Measurements from ENCODE around the gene XKR8.

XKR8 gene

DNA sequence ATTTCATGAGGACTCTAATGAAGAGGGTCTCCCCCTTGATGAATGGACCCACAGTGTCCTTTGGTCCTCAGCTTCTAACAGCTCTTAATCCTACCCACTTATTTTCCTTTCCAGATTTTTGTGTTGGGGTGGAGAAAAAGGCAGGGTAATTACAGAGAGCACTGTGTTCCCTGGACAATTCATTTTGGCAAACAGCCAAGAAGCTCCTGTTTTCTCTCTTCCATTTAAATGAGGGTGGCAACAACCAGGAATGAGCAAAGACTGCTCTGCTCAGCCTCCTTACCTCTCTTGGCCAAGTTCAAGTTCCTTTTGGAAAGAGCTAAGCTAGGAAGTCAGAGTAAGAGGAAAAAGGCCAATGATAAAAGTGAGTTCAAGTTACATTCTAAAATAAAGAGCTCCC, 11.9 kb downstream of the XKR8 start:
- Histone ChIP-seq H2AFZ (ENCODE audit: low read depth, low read length) (no peak overlapping the region), H3K4me3 (ENCODE audit: low read length) (no peak overlapping the region)

GRCh38 chr1:27972141-27972540, 12.4 kb downstream of the XKR8 start:
- H4K20me1 ChIP-seq (ENCODE audit: insufficient read depth, low read length): no peaks in the 10 kb centered on the region
- H3K4me3 ChIP-seq (ENCODE audit: low read length): no peak overlapping the region
- no peak overlapping the region for H2AFZ ChIP-seq (ENCODE audit: low read depth, low read length)
- no peaks in the 10 kb centered on the region for H3K9me3 ChIP-seq (ENCODE audit: insufficient read depth, low read length)
- no peaks in the 10 kb centered on the region for H3K27me3 ChIP-seq (ENCODE audit: low read depth, low read length)
- H3K36me3 ChIP-seq (replicated peaks; ENCODE audit: low read depth, low read length): no peaks in the 10 kb centered on the region
- peaks cover 4% of the 10 kb centered on the region; the same call in 1 of the 2 replicates for H3K4me1 ChIP-seq (ENCODE audit: low read length)
- H3K79me2 ChIP-seq (ENCODE audit: low read length): no peaks in the 10 kb centered on the region
- H3K27ac ChIP-seq (ENCODE audit: low read length): no peak overlapping the region
- no peak overlapping the region for H3K4me2 ChIP-seq (ENCODE audit: low read length)
- TF ChIP-seq EZH2phosphoT487 (IDR thresholded peaks at IDR 0.05; ENCODE audit: low read depth): no peak
- TF ChIP-seq, protein P1, sequence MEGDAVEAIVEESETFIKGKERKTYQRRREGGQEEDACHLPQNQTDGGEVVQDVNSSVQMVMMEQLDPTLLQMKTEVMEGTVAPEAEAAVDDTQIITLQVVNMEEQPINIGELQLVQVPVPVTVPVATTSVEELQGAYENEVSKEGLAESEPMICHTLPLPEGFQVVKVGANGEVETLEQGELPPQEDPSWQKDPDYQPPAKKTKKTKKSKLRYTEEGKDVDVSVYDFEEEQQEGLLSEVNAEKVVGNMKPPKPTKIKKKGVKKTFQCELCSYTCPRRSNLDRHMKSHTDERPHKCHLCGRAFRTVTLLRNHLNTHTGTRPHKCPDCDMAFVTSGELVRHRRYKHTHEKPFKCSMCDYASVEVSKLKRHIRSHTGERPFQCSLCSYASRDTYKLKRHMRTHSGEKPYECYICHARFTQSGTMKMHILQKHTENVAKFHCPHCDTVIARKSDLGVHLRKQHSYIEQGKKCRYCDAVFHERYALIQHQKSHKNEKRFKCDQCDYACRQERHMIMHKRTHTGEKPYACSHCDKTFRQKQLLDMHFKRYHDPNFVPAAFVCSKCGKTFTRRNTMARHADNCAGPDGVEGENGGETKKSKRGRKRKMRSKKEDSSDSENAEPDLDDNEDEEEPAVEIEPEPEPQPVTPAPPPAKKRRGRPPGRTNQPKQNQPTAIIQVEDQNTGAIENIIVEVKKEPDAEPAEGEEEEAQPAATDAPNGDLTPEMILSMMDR (IDR thresholded peaks at IDR 0.05; ENCODE audit: low read depth, low read length): no peak
- no peak overlapping the region for H3K9ac ChIP-seq (ENCODE audit: low read length)

More for the DNA sequence above, 11.9 kb downstream of the XKR8 start:
- no peak overlapping the region for H3K9ac ChIP-seq (ENCODE audit: low read length)
- peaks cover 4% of the 10 kb centered on the region; the same call in 1 of the 2 replicates for H3K4me1 ChIP-seq (ENCODE audit: low read length)
- no peak overlapping the region for H3K27ac ChIP-seq (ENCODE audit: low read length)
- no peaks in the 10 kb centered on the region for H3K27me3 ChIP-seq (ENCODE audit: low read depth, low read length)
- no peaks in the 10 kb centered on the region for H3K79me2 ChIP-seq (ENCODE audit: low read length)
- TF ChIP-seq, protein P1 (IDR thresholded peaks at IDR 0.05; ENCODE audit: low read depth, low read length): no peak
- no peak for TF ChIP-seq EZH2phosphoT487 (IDR thresholded peaks at IDR 0.05; ENCODE audit: low read depth)
- no peaks in the 10 kb centered on the region for H4K20me1 ChIP-seq (ENCODE audit: insufficient read depth, low read length)
- H3K4me2 ChIP-seq (ENCODE audit: low read length): no peak overlapping the region
- no peaks in the 10 kb centered on the region for H3K36me3 ChIP-seq (replicated peaks; ENCODE audit: low read depth, low read length)
- no peaks in the 10 kb centered on the region for H3K9me3 ChIP-seq (ENCODE audit: insufficient read depth, low read length)

DNA sequence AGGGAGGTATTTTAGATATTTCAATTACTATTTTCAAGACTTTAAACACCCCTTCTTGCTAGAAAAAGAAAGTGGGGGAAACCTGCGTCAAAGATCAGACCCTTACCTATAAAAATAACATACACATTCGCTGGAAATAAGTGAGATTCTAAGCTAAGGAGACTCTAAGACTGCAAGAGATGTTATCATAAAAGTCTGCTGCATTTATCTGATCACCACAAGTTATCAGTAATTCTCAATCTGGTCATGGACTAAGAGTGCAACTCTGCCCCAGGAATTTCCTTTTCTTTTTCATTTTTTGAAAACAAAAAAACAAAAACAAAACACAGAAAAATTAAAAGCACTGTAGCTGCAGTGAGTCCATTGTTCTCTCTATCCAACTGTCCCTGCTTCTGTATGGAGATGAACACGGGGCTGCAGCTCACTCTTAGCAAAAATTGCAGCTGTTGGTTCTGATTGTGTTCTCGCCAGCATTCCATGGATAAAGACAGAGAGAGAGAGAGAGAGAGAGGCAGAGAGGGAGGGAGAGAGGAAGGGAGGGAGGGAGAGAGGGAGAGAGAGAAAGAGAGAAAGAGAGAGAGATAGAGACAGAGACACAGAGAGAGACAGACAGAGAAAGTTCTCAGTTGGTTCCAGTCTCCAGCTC, 14.1 kb downstream of the XKR8 start:
- no peaks in the 10 kb centered on the region for H3K27me3 ChIP-seq (ENCODE audit: low read depth, low read length)
- no peaks in the 10 kb centered on the region for H4K20me1 ChIP-seq (ENCODE audit: insufficient read depth, low read length)
- TF ChIP-seq EZH2phosphoT487 (IDR thresholded peaks at IDR 0.05; ENCODE audit: low read depth): no peak
- TF ChIP-seq, protein P1 (IDR thresholded peaks at IDR 0.05; ENCODE audit: low read depth, low read length): no peak
- no peak overlapping the region for H3K9ac ChIP-seq (ENCODE audit: low read length)
- H3K27ac ChIP-seq (ENCODE audit: low read length): no peak overlapping the region
- no peaks in the 10 kb centered on the region for H3K9me3 ChIP-seq (ENCODE audit: insufficient read depth, low read length)
- no peak overlapping the region for H2AFZ ChIP-seq (ENCODE audit: low read depth, low read length)
- peaks cover 4% of the 10 kb centered on the region; the same call in 1 of the 2 replicates for H3K4me1 ChIP-seq (ENCODE audit: low read length)
- H3K4me3 ChIP-seq (ENCODE audit: low read length): no peak overlapping the region
- H3K79me2 ChIP-seq (ENCODE audit: low read length): no peaks in the 10 kb centered on the region
- no peak overlapping the region for H3K4me2 ChIP-seq (ENCODE audit: low read length)
- no peaks in the 10 kb centered on the region for H3K36me3 ChIP-seq (replicated peaks; ENCODE audit: low read depth, low read length)

DNA sequence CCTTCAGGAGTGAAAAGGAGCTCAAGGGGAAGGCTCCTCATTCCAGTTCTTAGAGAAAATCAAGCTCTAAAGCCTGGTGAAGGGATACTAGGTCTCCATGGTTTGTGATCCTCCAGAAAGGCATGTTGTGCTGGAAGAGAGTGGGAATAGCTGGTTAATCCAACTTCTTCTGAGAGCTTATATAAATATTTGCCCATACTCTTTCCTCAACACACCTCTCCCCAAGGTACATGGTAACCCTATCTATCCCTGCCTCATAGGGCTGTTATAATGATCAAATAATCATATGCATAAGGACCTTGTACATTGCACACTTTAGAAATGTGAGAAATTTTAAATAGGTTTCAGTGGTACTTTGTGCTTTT, 14.6 kb downstream of the XKR8 start:
- Histone ChIP-seq H3K9ac (ENCODE audit: low read length) (no peak overlapping the region), H3K4me2 (ENCODE audit: low read length) (no peak overlapping the region), H3K4me1 (ENCODE audit: low read length) (peaks cover 4% of the 10 kb centered on the region; the same call in 1 of the 2 replicates), H3K79me2 (ENCODE audit: low read length) (no peaks in the 10 kb centered on the region), H3K27me3 (ENCODE audit: low read depth, low read length) (no peaks in the 10 kb centered on the region), H4K20me1 (ENCODE audit: insufficient read depth, low read length) (no peaks in the 10 kb centered on the region), H2AFZ (ENCODE audit: low read depth, low read length) (no peak overlapping the region), H3K4me3 (ENCODE audit: low read length) (no peak overlapping the region), H3K27ac (ENCODE audit: low read length) (no peak overlapping the region), H3K36me3 (replicated peaks; ENCODE audit: low read depth, low read length) (no peaks in the 10 kb centered on the region), H3K9me3 (ENCODE audit: insufficient read depth, low read length) (no peaks in the 10 kb centered on the region)
- no peak for TF ChIP-seq EZH2phosphoT487 (IDR thresholded peaks at IDR 0.05; ENCODE audit: low read depth)
- TF ChIP-seq, protein P1 (IDR thresholded peaks at IDR 0.05; ENCODE audit: low read depth, low read length): no peak

Data from OCI-LY3 (cell line).